ENCODE measurements around the gene MEG3. TPM values are rescaled to one million over a fixed set of nuclear protein-coding genes. Genes with fewer than 3 reads are reported as not detected.
A peak's percentile ranks its signal among the peaks of the same experiment; 100 is the strongest.

The MEG3 gene
- total and polyA plus RNA-seq, 4 donors, result 21.4 to 454 (median 149) TPM

DNA sequence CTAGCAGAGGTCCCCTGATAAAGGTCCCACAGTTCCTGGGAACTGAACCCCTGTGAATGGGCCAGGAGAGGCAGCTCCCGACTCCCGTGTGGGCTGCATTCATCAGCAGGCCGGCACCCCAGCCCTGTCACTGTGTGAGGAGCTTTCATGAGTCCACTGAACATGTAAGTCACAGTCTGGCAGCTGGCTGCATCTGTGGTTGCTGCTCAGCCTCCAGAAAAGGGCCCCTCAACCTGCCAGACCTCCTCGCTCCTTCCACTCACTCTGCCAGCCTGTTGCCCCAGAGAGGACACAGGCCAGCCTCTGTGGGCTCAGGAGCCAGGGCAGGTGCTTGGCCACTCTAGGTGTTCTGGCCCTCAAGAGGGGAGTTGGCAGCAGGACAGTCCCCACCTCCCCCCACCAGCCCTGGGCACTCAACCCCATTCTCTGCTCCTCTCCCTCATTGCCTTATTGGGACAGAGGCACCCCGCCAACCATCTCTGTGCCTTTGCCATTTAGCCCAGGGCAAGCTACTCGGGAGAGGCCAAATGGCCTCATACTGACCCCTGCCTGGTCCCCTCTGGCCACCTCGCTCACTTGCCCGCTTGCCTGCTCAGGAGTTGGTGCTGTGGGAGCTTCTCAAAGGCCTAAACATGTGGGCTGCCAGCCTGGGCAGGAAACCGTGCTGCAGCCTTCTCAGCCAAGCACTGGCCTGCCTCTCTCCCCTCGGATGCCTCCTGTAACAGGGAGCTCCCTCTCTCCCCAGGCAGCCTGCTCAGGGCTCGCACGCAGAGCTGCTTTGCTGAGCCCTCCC is 75.7 kb downstream of the MEG3 start:
- DNase-seq, result peak in 1 of 2 donors; percentile 61
- H3K27me3 ChIP-seq (ENCODE audit: control insufficient read depth in 1 of 2, insufficient read depth in 2 of 2, low read length in 1 of 2), result no peaks in the 10 kb centered on the region
- H3K4me1 ChIP-seq (ENCODE audit: control insufficient read depth in 1 of 2, insufficient read depth in 2 of 2, low read length in 2 of 2), result no peaks in the 10 kb centered on the region
- intact Hi-C loops (cut with DNase I), result no loop called here
- no peaks in the 10 kb centered on the region for H3K36me3 ChIP-seq (ENCODE audit: control insufficient read depth in 1 of 2, insufficient read depth in 2 of 2, low read length in 1 of 2)
- H3K27ac ChIP-seq (ENCODE audit: low read depth in 1 of 2, low read length in 2 of 2), result no peak overlapping the region
- no peak overlapping the region for H3K4me3 ChIP-seq (ENCODE audit: low read length in 2 of 2)
- no peak for ATAC-seq (ENCODE audit: low FRiP score)
- no peaks in the 10 kb centered on the region for H3K9me3 ChIP-seq (ENCODE audit: control insufficient read depth, low read length)
- WGBS, 2 donors, result 89 to 90% methylated on average over 12 of the region's 12 CpGs

DNA sequence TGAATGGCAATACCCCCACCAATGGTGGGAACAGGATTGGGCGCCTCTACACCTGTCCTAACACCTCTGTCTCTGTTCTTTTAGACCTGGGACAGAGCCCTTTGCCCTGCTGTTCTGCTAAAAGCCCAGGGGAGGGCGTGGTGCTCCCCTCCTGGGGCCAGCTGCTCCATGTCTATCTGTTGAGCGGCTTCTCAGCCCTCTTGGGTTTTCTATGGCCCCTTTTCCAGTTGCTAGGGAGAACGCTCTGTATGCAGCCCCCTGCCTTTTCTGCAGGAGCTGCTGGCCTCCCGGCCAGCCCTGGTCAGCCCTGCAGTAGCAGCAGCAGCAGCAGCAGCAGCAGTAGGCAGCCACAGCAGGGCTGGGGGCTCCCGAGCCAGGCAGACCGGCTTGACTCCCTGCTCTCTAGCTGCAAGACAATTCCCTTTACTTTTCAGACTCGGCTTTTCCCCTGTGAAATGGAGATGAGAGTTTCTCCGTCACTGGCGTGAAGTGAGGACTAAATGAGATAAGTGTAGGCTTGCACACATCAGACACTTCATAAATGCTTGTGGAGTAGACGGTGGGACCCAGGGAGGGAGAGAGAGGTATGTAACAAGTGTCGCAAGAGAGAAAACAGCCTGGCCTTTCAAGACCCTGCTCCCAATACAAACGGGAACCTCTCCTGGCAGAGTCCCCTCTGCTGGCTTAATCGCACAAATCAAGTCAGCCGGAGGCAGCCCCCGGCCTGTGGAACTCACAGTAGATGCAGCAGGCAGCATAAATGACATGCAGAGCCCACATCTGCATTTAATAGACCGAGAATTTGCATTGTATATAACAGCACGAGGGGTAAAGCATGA is 76.6 kb downstream of the MEG3 start:
- DNase-seq (peak in 1 of 2 donors; percentile 49), ATAC-seq (ENCODE audit: low FRiP score) (no peak)
- no peak overlapping the region for H3K4me3 ChIP-seq (ENCODE audit: low read length in 2 of 2)
- 50 to 55% methylated on average over 18 of the region's 18 CpGs for WGBS, 2 donors
- H3K36me3 ChIP-seq (ENCODE audit: control insufficient read depth in 1 of 2, insufficient read depth in 2 of 2, low read length in 1 of 2), result no peaks in the 10 kb centered on the region
- intact Hi-C loops (cut with DNase I), result no loop called here
- no peaks in the 10 kb centered on the region for H3K27me3 ChIP-seq (ENCODE audit: control insufficient read depth in 1 of 2, insufficient read depth in 2 of 2, low read length in 1 of 2)
- no peaks in the 10 kb centered on the region for H3K9me3 ChIP-seq (ENCODE audit: control insufficient read depth, low read length)
- no peak overlapping the region for H3K27ac ChIP-seq (ENCODE audit: low read depth in 1 of 2, low read length in 2 of 2)
- no peaks in the 10 kb centered on the region for H3K4me1 ChIP-seq (ENCODE audit: control insufficient read depth in 1 of 2, insufficient read depth in 2 of 2, low read length in 2 of 2)

DNA sequence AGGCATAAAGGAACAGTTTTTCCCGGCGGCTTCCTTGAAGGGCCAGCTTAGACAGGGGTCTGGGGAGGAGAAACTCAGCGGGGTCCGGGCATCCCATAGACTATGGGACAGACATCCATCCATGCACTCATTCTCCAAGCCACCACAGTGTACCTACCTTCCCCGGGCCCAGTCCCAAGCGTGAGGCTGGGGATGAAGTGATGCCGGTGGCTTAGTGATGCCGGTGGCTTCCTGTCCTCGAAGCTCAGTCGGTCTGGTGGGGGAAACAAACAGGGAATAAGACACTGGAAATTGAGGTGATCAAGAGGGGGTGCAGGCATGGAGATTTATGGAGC is 77.2 kb downstream of the MEG3 start:
- 65 to 67% methylated on average over 10 of the region's 10 CpGs for WGBS, 2 donors
- H3K4me3 ChIP-seq (ENCODE audit: low read length in 2 of 2), result no peak overlapping the region
- DNase-seq (no peak), ATAC-seq (ENCODE audit: low FRiP score) (no peak)
- no peaks in the 10 kb centered on the region for H3K27me3 ChIP-seq (ENCODE audit: control insufficient read depth in 1 of 2, insufficient read depth in 2 of 2, low read length in 1 of 2)
- H3K27ac ChIP-seq (ENCODE audit: low read depth in 1 of 2, low read length in 2 of 2), result no peak overlapping the region
- H3K36me3 ChIP-seq (ENCODE audit: control insufficient read depth in 1 of 2, insufficient read depth in 2 of 2, low read length in 1 of 2), result no peaks in the 10 kb centered on the region
- intact Hi-C loops (cut with DNase I), result no loop called here
- H3K4me1 ChIP-seq (ENCODE audit: control insufficient read depth in 1 of 2, insufficient read depth in 2 of 2, low read length in 2 of 2), result no peaks in the 10 kb centered on the region
- H3K9me3 ChIP-seq (ENCODE audit: control insufficient read depth, low read length), result no peaks in the 10 kb centered on the region

DNA sequence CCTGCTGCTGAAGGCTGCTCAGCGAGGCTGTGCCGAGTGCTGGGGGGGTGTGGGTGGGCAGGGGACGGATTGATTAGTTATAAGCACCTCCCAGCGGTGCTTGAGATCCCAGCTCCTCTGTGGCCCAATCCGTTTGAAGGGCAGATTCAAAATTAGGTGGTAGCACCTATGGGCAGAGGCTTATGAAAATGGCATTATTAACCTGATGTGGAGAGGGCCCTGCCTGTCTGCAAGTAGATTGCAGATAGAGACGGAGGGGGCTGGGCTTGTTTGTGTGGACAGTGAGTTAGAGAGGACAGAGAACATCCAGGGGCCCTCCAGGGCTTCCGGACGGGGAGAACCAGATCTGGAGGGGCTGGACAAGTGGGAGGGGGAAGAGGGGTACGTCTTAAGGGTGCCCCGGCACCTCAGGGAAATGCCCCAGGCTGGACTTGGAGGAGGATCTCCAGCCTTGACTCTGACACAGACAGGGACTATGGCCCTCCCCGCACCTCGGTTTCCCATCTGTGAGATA is 77.8 kb downstream of the MEG3 start, which contains the start of gene RTL1:
Gene RTL1 (minus strand): TSS at position 51 of the 514 bp plus-strand sequence. CDS start 18,934 bp downstream, outside the sequence.
- Histone ChIP-seq H3K4me1 (ENCODE audit: control insufficient read depth in 1 of 2, insufficient read depth in 2 of 2, low read length in 2 of 2) (no peaks in the 10 kb centered on the region), H3K9me3 (ENCODE audit: control insufficient read depth, low read length) (no peaks in the 10 kb centered on the region), H3K27ac (ENCODE audit: low read depth in 1 of 2, low read length in 2 of 2) (no peak within 1 kb of the TSS), H3K4me3 (ENCODE audit: low read length in 2 of 2) (no peak within 1 kb of the TSS), H3K27me3 (ENCODE audit: control insufficient read depth in 1 of 2, insufficient read depth in 2 of 2, low read length in 1 of 2) (no peaks in the 10 kb centered on the region), H3K36me3 (ENCODE audit: control insufficient read depth in 1 of 2, insufficient read depth in 2 of 2, low read length in 1 of 2) (no peaks in the 10 kb centered on the region)
- WGBS, 2 donors, result 65 to 67% methylated on average over 12 of the region's 12 CpGs
- peak in 1 of 2 donors; percentile 65 for DNase-seq
- no peak for ATAC-seq (ENCODE audit: low FRiP score)
- intact Hi-C loops (cut with DNase I), result no loop called here

DNA sequence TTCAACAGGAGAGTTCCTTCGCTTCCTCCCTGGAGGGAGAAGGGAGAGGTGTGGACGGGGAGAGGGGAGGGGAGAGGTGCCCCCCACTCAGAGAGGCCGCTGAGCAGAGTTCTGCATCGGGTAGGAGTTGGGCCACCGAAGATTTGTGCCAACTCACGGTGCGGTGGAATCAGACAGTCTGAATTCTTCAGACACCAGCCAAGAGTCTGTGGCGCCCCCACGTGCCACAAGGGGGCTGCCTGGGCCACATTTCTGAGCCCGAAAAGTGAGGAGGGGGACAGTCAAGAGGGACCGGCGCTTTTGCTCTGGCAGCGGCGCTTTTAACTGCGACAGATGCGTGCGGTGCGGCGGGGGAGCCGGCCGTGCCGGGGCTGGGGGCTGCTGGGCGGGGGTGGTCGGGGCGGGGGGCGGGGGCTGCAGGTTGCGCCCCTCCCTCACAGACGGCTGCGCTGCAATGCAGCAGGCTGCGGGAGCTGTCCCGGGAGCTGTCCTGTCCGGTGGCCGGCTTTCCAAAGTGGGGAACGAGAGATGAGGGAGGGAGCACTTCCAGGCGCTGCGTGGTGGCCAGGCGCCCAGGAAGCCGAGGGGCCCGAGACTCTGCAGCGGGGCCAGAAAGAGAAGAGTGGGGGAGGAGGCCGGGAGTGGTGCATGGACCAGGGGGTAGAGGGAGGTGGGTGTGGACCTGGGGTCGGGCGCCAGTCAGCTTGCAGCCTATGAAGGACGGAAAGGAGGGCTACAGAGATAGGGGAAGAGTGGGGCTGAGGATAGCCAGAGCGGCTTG is 78.6 kb downstream of the MEG3 start:
- intact Hi-C loops (cut with DNase I), result no loop called here
- H3K4me1 ChIP-seq (ENCODE audit: control insufficient read depth in 1 of 2, insufficient read depth in 2 of 2, low read length in 2 of 2), result no peaks in the 10 kb centered on the region
- H3K9me3 ChIP-seq (ENCODE audit: control insufficient read depth, low read length), result no peaks in the 10 kb centered on the region
- no peak for ATAC-seq (ENCODE audit: low FRiP score)
- H3K27ac ChIP-seq (ENCODE audit: low read depth in 1 of 2, low read length in 2 of 2), result no peak overlapping the region
- no peaks in the 10 kb centered on the region for H3K36me3 ChIP-seq (ENCODE audit: control insufficient read depth in 1 of 2, insufficient read depth in 2 of 2, low read length in 1 of 2)
- no peaks in the 10 kb centered on the region for H3K27me3 ChIP-seq (ENCODE audit: control insufficient read depth in 1 of 2, insufficient read depth in 2 of 2, low read length in 1 of 2)
- DNase-seq, result peak in 1 of 2 donors; percentile 70
- H3K4me3 ChIP-seq (ENCODE audit: low read length in 2 of 2), result no peak overlapping the region
- 21% methylated on average over 41 to 45 of the region's 45 CpGs for whole genome bisulfite sequencing, 2 donors

DNA sequence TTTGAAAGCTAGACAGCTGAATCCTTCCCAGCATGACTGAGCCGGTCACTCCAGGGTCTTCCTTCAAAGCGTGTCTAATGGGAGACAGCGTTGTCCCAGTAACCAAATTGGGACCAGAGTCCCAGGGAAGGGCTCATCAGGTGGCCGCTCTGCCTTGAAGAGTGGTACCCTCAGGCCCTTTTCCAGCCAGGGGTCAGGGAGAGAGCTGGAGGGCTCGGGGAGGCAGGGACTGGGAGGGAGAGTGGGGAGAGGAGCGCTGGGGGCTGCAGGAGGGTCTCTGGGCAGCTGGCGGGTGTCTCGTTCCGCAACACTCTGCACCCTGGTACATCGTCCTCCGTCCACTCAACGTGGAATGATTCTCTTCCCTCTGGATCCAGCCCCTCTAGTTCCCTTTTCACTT is 79.2 kb downstream of the MEG3 start:
- ATAC-seq (ENCODE audit: low FRiP score), result no peak
- H3K27ac ChIP-seq (ENCODE audit: low read depth in 1 of 2, low read length in 2 of 2), result no peak overlapping the region
- intact Hi-C loops (cut with DNase I), result no loop called here
- H3K9me3 ChIP-seq (ENCODE audit: control insufficient read depth, low read length), result no peaks in the 10 kb centered on the region
- WGBS, 2 donors, result 58 to 61% methylated on average over 9 to 12 of the region's 12 CpGs
- no peaks in the 10 kb centered on the region for H3K4me1 ChIP-seq (ENCODE audit: control insufficient read depth in 1 of 2, insufficient read depth in 2 of 2, low read length in 2 of 2)
- peak in 1 of 2 donors; percentile 54 for DNase-seq
- H3K4me3 ChIP-seq (ENCODE audit: low read length in 2 of 2), result no peak overlapping the region
- H3K36me3 ChIP-seq (ENCODE audit: control insufficient read depth in 1 of 2, insufficient read depth in 2 of 2, low read length in 1 of 2), result no peaks in the 10 kb centered on the region
- no peaks in the 10 kb centered on the region for H3K27me3 ChIP-seq (ENCODE audit: control insufficient read depth in 1 of 2, insufficient read depth in 2 of 2, low read length in 1 of 2)

DNA sequence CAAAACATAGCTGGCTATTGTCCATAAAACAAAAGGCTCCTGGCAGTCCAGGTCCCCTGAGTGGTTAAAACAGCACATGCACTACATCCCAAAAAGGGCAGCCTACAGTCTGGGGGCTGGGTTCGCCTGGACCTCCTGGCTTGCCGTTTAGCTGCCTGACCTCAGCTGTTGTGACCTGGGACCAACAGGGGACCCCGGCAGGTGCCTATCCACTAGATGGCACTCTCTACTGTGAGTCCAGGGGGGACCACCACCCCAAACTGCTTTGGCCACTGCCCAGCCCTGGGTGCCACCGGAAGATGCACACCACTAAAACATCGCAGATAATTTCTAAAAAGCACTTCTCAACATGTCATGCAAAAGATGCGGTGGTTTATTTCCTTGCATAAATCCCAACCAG is 80.5 kb downstream of the MEG3 start:
- Histone ChIP-seq H3K4me1 (ENCODE audit: control insufficient read depth in 1 of 2, insufficient read depth in 2 of 2, low read length in 2 of 2) (no peaks in the 10 kb centered on the region), H3K36me3 (ENCODE audit: control insufficient read depth in 1 of 2, insufficient read depth in 2 of 2, low read length in 1 of 2) (no peaks in the 10 kb centered on the region), H3K4me3 (ENCODE audit: low read length in 2 of 2) (no peak overlapping the region), H3K27me3 (ENCODE audit: control insufficient read depth in 1 of 2, insufficient read depth in 2 of 2, low read length in 1 of 2) (no peaks in the 10 kb centered on the region), H3K27ac (ENCODE audit: low read depth in 1 of 2, low read length in 2 of 2) (no peak overlapping the region), H3K9me3 (ENCODE audit: control insufficient read depth, low read length) (no peaks in the 10 kb centered on the region)
- peak in 1 of 2 donors; percentile 61 for DNase-seq
- no peak for ATAC-seq (ENCODE audit: low FRiP score)
- WGBS, 2 donors, result 54 to 64% methylated on average over 6 of the region's 6 CpGs
- intact Hi-C loops (cut with DNase I), result no loop called here

DNA sequence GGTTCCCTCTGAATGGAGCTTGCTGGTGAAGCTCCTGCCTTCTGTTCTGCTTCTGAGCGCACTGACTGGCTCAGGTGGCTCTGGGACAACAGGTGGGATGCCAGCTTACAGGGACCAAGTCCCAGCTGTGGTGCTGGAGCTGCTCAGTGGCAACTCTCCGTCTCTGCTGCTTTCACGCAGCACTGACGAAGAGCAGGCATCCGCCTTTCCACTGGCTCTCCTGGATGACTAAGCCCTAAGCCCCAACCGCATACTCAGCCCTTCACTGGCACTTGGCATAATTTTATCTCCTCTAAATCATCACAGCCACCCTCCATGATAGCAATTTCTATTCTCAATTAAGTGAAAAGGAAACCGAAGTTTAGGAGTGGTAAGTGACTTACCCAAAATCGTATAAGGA is 81.3 kb downstream of the MEG3 start:
- DNase-seq (no peak), ATAC-seq (ENCODE audit: low FRiP score) (no peak)
- 76 to 83% methylated on average over 8 of the region's 8 CpGs for WGBS, 2 donors
- intact Hi-C loops (cut with DNase I), result no loop called here
- H3K27ac ChIP-seq (ENCODE audit: low read depth in 1 of 2, low read length in 2 of 2), result no peak overlapping the region
- H3K27me3 ChIP-seq (ENCODE audit: control insufficient read depth in 1 of 2, insufficient read depth in 2 of 2, low read length in 1 of 2), result no peaks in the 10 kb centered on the region
- no peaks in the 10 kb centered on the region for H3K9me3 ChIP-seq (ENCODE audit: control insufficient read depth, low read length)
- no peaks in the 10 kb centered on the region for H3K4me1 ChIP-seq (ENCODE audit: control insufficient read depth in 1 of 2, insufficient read depth in 2 of 2, low read length in 2 of 2)
- H3K36me3 ChIP-seq (ENCODE audit: control insufficient read depth in 1 of 2, insufficient read depth in 2 of 2, low read length in 1 of 2), result no peaks in the 10 kb centered on the region
- no peak overlapping the region for H3K4me3 ChIP-seq (ENCODE audit: low read length in 2 of 2)

Data from aorta (tissue), 5 donors.